GM18508 (cell line): ENCODE results near the gene TCF20.

Experiments
- ATAC-seq: cut with Tn5 transposase; IDR thresholded peaks from one replicate; pipeline ENCODE4 v1.9.1; 2021; ENCODE audit warnings: moderate number of reproducible peaks; ENCODE audit not compliant: insufficient read depth, unreplicated experiment

The TCF20 gene

DNA sequence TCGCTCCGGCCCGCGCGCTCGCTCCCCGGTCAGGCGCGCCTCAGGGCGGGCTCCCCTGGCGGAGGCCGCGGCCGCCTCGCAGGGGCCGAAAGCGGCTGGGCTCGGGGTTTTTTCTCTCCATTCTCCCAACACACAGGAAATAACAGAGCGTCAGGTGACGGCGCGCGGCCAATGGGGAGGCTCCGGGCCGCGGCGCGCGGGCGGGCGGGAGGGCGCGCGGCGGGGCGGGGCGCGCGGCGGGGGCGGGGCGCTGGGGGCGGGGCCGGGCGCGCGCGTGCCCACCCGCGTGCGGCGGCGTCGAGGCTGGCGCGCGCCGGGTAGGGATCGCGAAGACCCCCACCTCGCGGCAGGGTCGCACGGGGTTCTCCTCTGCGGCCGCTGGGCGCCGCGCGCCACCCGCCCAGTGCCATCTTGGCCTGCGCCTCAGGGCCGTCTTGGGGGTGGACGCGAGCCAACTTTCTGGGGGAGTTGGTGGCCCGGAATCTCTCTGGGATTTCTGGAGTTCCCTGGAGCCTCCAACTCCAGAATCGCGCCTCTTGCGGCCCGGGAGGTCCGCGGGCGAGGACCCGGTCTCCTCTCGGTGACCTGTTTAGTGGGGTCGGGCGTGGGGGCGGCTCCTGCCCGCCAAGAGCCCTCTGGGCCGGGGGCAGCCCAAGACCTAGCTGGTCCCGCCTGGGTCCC is at the start of gene TCF20:
TCF20 (minus strand) TSS at position 144 of the 681 bp plus-strand sequence. CDS start 55,348 bp downstream, outside the sequence.
- no peak for ATAC-seq

DNA sequence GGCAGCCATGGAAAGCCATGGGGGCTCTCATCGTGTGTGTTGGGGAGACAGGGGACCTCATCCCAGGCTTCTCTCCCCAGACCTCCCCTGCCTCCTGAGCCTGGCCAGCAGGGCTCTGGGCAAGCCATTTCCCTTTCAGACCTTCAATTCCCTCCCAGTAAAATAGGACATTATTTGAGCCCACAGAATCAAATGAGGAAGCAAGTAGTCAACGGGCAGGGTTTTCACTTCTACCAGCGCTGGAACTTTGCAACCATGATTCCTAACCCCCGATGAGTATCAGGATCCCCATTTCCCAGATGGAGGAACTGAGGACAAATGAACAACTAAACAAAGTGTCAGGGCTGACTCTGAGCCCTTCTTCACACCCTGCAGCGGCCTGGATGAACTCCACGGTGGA is 48.9 kb upstream of the TCF20 start:
- ATAC-seq, result no peak

DNA sequence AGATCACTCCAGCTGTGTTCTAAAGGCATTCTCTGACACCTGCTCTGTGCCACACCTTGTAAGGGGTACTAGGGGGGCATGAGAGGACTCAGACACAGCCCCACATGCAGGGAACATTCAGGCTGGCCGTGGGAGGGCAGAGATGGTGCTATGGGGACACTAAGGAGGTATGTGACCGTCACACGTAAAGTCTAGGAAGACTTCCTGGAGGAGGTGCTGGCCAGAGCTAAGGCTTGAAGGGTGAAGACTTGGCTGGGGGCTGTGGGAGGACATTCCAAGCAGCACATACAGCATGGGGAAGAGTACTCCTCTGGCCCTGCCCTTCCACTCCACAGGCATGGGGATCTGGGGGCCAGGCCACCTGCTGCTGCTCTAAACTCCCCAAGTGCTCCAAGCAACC is 48.5 kb upstream of the TCF20 start:
- no peak for ATAC-seq

DNA sequence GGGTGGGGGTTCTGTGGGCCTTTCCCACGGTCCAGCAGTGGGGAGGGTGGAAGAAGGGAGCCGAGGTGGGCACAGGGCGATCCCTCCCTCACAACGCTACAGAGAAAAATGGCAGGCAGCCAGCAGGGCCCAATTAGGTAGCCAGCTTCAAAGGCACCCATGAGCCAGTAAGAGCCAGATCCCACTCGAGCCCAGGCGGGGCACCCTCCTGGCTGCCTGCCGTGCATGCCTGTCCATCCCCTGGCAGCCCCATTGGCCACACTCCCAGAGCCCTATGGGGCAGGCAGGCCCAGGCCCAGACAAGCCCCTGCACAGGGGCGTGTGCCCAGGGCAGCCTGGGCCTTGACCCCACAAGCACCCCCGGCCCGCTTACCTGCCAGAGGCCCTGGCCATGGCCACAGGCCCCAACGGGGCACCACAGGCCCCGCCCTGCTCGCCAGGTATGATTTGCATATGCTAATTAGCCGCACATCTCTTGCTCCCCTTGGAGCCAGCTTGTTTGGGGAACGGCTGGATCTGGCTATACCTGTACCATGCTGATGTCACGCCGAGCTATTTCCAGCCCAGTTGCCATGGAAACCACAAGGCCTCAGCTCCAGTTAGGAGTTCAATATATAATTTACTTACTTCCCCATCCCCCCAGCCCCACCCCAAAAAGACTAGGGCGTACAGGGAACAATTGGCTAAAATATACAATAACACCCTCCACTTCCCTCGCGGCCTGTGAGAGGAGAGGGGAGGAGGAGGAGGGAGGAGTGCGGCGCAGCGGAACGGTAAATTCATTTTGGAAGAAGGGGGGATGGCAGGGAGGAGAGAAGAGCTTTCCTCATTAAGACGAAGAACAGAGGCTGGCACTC is 47.5 kb upstream of the TCF20 start:
- ATAC-seq, result no peak

DNA sequence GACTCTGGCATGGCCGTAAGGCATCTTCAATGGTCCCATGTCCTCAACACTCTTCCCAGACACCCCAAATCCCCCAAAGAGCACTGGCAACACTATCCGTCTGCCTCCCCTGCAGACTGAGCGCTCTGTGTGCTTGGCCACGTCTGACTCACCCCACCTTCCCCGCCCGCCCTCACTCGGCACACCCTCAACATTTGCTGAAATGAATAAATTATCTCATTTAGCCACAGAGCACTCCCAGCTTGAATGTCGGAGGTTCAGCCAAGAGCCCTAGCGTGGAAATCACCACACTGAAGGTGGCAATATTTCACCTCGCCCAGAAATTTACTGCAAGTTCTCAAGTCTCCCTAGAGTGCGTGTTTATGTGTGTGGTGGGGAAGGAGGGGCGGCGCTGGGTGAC is 46.6 kb upstream of the TCF20 start:
- ATAC-seq, result no peak

DNA sequence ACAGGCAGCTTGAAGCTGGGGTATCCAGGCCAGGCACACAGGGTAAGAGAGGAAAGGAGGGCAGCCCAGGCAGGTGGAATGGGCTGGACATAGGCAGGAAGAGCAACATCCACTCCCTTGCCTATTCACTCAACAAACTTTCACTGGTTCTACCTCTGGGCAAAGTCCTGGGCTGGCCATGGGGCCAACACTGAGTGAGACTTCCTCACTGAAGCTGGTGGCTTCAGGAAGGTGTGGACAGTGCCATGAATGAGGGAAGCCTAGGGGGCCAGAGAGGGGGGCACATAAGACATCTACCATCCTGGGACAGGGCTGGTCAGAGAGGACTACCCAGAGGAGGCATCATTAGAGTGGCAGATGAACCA is 44.9 kb upstream of the TCF20 start:
- no peak for ATAC-seq

DNA sequence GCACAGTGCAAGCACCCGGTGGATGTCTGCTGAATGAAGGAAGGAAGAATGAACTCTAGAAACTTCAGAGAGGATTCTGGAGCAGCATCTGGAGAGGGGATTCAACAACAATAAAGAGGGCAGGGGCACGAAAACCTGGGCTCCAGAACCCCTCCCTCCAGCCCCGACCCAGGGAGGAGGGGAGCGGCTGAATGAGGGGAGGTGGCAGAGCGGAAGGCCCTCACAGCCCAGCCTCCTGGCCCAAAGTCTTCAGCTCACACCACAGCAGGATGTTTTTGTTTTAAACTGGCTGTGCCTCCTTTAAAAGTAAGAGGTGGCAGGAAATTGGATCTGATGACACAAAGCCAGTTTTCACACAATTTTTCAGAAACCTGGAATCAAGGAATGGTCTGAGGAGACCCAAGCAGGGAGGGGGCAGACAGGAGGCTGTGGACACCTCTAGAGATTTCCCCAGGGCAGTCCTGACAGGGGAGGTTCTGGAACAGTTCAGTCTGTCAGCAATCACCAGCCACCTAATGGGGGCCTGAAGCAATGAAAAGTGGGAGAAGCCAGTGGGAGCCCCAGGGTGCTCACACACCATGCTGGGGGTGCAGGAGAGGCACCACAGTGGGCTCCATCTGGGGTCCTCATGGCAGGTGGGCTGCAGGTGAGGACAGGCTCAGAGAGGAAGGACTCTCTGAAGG is 44.4 kb upstream of the TCF20 start:
- ATAC-seq, result no peak

DNA sequence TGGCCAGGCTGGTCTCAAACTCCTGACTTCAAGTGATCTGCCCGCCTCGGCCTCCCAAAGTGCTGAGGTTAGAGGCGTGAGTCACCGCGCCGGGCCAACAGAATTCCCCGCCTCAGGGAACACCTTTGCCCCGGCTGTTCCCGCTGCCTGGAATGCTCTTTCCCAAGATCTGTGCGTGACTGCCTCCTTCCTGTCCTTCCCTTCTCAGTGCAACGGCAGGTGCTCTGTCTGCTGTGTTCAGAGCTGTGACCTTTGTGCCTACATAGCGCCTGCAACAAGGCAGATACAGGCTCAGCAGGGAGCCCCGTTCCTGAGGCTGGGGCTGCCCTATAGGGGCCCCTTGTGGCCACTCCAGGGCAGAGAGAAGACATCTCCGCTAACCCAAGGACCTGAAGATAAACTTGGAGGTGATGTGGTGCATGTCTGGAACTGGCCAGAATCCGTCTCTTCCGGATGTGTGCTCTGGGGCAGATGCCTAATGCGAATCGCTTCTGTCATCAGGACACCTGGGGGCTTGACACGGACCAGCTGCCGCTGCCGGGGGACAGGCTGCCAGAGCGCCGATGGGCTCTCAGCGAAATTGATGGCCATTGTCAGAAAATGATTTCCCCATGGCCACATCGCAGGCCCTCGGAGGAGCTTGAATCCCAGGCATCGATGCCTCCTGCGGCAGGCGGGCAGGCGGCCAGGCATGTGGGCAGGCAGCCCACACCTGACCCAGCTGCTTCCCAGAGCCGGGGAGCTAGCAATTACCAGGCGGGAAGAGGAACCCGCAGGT is 43.5 kb upstream of the TCF20 start:
- no peak for ATAC-seq

DNA sequence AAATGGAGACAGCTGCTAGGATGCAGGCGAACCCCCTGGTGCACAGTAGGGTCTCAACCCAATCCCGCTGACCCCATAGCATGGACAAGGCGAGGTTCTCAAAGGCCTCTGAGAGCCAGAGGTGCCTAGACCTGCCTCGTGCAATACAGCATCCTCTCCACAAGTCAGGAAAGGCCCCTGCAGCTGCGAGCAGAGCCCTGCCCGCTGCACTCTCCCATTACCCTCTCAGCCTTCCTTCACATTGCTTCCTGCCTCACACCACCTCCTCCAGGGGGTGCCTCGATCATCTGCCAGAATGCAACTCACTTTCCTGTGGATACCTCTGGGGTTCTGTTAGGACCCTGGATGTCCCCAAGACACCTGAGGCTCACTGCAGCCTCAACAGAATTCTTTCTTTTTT is 42.8 kb upstream of the TCF20 start:
- no peak for ATAC-seq

DNA sequence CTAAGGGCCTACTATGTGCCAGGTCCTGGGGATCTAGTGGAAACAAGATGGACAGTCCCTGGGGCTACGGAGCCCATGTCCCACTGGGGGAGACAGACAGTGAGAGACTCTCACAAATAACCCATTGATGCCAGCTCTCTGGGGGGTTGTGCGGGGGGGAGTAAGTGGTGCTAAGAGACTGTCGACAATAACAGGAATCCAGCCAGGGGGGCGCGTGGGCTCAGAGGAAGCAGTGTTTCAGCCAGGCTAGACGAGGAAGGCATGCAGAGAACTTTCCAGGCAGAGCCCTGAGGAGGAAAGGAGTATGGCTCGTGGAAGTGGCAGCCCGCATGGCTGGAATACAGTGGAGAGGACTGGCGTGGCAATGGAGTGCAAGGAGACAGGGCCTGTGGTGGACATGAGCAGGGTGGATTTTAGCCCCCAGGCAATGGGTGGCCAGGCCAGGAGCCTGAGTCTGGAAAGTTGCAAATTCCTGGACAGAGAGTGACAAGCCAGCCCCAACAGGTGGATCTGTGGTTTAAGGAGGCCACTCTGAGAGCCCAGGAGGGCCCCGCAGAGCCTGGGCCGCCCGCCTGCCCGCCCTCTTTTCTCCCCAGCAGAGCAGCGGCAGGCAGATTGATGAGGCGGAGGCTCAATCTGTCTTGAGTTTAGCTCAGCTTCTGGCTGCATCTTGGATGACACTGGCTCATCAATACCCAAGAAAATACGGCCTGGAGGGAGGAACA is 40.0 kb upstream of the TCF20 start:
- no peak for ATAC-seq

DNA sequence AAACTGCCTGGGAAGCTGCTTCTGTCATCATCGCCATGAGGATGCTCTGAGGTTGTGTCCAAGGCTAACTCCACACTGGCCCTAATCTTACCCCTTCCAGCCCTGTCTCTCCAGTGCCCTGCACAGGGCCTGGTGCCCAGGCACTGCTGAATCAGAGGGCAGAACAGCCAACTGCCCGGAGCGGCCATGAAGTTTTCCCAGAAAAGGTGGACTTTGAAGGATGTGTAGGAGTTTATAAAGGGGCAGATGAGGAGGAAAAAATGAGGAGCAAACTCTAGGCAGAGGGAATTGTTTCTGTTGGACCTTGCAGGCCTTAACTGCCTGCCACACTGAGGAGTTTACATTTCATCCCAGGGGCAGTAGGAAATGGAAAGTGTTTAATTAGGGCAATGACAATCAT is 39.4 kb upstream of the TCF20 start:
- ATAC-seq, result no peak

DNA sequence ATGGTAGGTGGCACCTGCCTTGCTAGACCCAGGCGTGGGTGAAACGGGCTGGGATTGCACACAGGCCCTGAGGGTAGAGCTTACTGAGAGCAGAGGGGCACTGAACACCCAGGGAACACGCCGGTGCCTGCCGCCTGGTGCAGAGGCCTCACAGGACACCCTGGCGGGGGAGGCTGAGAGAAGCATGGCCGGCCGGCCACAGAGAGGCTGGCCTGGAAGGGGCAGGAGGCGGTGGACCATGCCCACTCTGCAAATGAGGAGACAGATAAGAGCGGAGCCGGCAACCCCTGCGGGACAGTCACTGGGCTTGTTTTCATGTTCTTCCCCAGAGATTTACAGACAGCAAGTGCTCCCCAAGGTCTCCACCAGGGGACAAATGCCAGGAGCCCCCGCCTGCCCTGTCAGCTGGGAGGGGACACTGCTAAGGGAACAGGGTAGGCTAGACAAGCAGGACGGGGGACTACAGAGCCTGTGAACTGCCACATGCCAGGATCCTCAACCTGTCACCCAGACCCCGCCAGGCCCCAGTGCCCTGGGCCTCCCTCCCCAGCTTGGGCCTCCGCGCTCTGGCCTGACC is 38.5 kb upstream of the TCF20 start:
- ATAC-seq, result no peak

DNA sequence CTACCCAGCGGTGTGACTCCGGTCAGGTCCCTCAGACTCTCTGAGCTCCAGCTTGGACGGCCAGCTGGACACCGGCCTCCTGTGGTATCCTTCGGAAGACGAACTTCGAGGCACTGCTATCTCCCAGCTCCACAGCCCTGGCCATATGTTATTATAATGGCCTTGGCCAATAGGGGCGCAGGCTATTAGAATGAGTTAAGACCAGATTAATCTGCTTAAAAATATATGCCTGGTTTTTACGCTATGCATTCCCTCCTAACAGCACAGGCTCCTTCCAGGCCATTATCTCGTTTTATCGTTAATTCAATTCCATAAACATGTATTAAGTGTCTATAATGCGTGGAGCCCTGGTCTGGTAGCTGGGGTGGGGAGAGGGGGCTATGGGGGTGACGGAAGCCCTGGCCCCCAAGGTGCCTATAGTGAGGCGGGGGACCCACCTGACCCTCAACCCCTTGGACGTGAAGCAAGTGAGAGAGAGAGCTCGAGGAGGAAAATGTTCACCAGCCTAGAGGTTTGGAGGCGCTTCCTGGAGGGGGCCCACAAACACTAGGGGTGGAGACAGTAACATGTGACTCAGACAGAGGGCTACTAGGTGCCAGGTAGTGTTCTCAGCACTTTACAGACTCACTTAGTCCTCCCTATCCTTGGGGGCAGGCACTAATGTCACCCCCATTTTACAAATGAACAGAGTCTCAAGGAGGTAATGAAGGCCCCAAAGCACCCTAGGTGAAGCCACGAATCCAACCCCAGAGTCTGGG is 37.5 kb upstream of the TCF20 start:
- no peak for ATAC-seq

DNA sequence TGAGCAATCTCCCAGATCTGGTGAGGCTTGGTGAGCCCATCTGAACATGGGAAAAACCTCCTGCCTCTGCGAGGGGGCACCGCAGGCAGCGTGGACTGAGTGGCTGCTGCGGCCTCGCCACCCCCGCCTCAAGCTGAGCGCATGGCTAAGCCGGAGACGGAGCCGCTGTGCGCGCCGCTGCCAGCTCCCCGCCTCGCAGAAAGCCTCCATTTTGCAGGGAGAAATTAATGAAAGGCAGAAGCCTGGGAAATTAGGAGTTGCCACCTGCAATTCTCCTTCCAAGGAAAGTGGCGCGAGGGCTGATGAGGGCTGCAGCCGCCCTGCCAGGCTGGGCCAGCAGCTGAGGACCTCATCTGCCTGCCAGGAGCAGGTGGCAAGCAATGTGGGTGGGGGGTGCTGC is 35.6 kb upstream of the TCF20 start:
- ATAC-seq, result no peak

DNA sequence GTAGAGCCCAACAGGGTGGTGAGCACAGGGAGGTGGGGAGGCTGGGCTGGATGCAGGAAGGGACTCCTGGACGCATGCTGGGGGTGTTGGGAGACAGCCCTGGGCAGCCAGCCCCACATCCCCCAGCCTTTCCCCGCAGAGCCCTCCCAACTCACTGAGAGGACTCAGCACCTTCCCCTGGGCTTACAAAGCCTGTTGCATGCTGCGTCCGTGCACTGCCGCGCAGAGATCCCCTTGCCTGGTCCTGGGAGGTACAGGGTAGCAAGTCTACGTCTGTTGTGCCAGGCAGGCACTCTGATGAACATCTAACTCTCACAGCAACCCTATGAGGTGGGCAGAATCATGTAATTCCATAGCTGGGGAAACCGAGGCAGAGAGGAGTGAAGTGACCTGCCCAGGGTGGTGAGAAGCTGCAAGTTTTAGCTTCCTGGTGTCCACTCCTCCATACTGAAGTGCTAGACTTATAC is 33.9 kb upstream of the TCF20 start:
- no peak for ATAC-seq

DNA sequence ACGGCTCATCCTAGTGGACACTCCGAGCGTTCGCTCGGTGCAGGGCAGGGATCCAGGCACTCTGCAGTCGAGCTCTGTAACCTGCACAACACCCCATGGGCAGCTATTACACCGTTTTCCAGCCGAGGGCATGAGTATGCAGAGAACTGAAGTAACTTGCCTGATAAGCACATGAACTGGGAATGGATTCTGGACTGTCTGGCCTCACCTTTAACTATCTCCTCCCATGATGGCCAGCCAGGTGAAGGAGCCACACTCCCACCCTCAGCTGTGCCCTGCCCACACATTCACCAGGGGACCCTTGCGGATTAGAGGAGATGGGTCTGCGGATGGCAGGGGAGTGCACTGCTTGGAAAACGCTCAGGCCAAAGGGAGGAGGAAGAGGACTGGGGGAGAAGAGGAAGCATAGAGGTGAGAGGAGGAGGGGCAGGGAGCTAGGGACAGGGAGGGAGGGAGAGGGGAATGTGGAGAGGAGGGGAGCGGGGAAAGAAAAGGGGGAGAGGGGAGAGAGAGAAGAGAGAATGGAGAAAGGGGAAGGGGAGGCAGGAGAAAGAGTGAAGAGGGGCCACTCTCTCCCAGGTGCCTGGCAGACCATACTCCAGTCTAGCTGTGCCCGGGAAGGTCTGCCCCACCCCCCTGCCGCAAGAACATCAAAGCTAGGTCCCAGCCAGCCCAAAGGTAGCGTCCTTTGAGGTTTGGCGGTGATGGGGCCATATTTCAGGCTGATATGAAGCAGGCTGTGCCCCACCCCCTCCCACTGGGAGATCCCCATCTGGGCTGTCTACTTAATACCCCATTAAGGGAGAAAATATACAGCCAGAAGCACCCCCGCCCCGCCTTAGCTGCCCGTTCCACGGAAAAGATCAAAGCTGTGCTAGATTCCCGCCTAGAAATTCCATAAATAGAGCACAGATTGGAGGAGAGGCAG is 33.2 kb upstream of the TCF20 start:
- ATAC-seq, result no peak

DNA sequence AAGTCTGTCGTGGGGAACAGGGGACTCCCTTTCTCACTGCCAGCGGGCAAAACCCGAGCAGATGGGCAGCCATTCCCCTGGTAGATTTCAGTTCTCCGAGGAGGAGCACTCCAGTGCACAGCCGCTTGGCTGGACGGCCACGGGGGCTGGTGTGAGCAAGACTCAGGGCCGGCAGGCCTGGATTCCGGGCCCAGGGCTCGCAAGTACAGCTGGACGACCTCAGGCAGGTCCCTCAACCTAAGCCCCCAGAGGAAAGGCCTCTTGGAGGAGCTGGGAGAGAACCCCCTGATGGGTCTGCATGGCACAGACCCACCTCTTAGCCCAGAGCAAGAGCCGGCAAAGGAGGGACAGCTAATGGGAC is 31.3 kb upstream of the TCF20 start:
- ATAC-seq, result no peak
